GM12878 (cell line): ENCODE data around the gene MTX1. TPM values are rescaled to one million over a fixed set of nuclear protein-coding genes. Genes with fewer than 3 reads are reported as not detected.

ENCODE experiments used
- BCL11A ChIP-seq: IDR thresholded peaks from 2 replicates; pipeline ENCODE4 v1.6.1; 2011; ENCODE audit warnings: low read depth, low read length
- BCL3 ChIP-seq: IDR thresholded peaks from 2 replicates; pipeline ENCODE4 v1.6.1; 2011; ENCODE audit warnings: borderline replicate concordance, low read depth, mild to moderate bottlenecking, moderate library complexity, low read length; ENCODE audit not compliant: insufficient read depth, poor library complexity, severe bottlenecking
- BCLAF1 ChIP-seq: fragments of 450-650 bp; IDR thresholded peaks from 2 replicates; pipeline ENCODE4 v1.6.1; 2017; ENCODE audit warnings: antibody characterized with exemption, mild to moderate bottlenecking, moderate library complexity
- CBX3 ChIP-seq: fragments of 200-600 bp; sonication (generic); IDR thresholded peaks from 2 replicates; pipeline ENCODE4 v1.6.1; 2016; ENCODE audit warnings: low read depth, borderline replicate concordance
- NRF1 ChIP-seq: conservative IDR thresholded peaks from 2 replicates; pipeline ENCODE4 v1.6.1; 2011; ENCODE audit warnings: mild to moderate bottlenecking, low read depth, low read length, improper control_type of control experiment
- ZNF217 ChIP-seq: fragments of 450-650 bp; IDR thresholded peaks from 2 replicates; pipeline ENCODE4 v1.6.1; 2017; ENCODE audit warnings: antibody characterized with exemption, mild to moderate bottlenecking
- polyA plus RNA-seq, 11 experiments: library from polyadenylated mRNA; depleted of rRNA in 4 of 11; unstranded in 6 of 11; stranded (reverse) in 5 of 11; fragments of >200 nt; fragmentation: Nextera tagmentation in 4 of 11; fragmentation: Illumina TruSeq in 1 of 11; extraction: Ambion mirVana in 4 of 11; extraction: Trizol in 1 of 11; gene quantifications; 1 replicate in 1 of 11; 2 replicates in 10 of 11; pipeline versions ENCODE4 v1.2.1 to v1.2.3, GENCODE V29; 2011 to 2016; ENCODE audit warnings: inconsistent platforms in 2 of 11, missing spikeins in 2 of 11, low read depth in 1 of 11
- total RNA-seq, 4 experiments: library from RNA; depleted of rRNA in 3 of 4; stranded (reverse); fragments of >200 nt in 3 of 4; fragmentation: Illumina TruSeq in 1 of 4; extraction: Trizol in 1 of 4; gene quantifications; 2 replicates each; pipeline versions ENCODE4 v1.2.1 to v1.2.3, GENCODE V29; 2013 to 2021
- TF ChIP-seq, protein P1 (sequence below): fragments of 450-650 bp; IDR thresholded peaks from 2 replicates; pipeline ENCODE4 v1.6.1; 2017; ENCODE audit warnings: mild to moderate bottlenecking, low read depth, inconsistent platforms; ENCODE audit not compliant: poor library complexity, severe bottlenecking
- TF ChIP-seq, protein P2 (sequence below): fragments of 450-650 bp; conservative IDR thresholded peaks from 2 replicates; pipeline ENCODE4 v1.6.1; 2017; ENCODE audit warnings: mild to moderate bottlenecking, moderate library complexity

MTX1 gene
- total and polyA plus RNA-seq, 10 of the 15 experiments (the other 5 are each of a cell fraction or from before 2014, with no cell fraction given): 15.8 to 92.0 (median 49.1) TPM

DNA sequence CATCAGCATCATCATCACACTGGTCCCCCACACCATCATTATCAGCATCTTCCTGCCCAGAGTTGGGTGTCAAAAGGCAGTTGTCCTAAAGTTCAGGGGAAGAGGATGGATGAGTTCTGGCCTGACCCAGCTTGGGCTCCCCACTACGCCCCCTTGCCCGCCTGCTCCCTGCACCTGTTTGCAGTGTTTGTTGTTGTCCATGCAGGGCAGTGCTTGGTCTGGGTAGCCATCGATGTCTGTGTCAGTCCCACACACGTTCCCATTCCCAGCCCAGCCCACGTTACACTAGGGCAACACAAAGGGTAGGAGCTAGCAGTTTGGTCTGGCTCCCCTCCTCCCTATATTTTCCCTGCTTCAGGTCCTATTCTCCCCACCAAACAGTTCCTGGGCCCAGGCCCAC lies 7.6 kb upstream of the MTX1 start (continued):
- TF ChIP-seq, protein P1, sequence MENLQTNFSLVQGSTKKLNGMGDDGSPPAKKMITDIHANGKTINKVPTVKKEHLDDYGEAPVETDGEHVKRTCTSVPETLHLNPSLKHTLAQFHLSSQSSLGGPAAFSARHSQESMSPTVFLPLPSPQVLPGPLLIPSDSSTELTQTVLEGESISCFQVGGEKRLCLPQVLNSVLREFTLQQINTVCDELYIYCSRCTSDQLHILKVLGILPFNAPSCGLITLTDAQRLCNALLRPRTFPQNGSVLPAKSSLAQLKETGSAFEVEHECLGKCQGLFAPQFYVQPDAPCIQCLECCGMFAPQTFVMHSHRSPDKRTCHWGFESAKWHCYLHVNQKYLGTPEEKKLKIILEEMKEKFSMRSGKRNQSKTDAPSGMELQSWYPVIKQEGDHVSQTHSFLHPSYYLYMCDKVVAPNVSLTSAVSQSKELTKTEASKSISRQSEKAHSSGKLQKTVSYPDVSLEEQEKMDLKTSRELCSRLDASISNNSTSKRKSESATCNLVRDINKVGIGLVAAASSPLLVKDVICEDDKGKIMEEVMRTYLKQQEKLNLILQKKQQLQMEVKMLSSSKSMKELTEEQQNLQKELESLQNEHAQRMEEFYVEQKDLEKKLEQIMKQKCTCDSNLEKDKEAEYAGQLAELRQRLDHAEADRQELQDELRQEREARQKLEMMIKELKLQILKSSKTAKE: no peak
- TF ChIP-seq, protein P2, sequence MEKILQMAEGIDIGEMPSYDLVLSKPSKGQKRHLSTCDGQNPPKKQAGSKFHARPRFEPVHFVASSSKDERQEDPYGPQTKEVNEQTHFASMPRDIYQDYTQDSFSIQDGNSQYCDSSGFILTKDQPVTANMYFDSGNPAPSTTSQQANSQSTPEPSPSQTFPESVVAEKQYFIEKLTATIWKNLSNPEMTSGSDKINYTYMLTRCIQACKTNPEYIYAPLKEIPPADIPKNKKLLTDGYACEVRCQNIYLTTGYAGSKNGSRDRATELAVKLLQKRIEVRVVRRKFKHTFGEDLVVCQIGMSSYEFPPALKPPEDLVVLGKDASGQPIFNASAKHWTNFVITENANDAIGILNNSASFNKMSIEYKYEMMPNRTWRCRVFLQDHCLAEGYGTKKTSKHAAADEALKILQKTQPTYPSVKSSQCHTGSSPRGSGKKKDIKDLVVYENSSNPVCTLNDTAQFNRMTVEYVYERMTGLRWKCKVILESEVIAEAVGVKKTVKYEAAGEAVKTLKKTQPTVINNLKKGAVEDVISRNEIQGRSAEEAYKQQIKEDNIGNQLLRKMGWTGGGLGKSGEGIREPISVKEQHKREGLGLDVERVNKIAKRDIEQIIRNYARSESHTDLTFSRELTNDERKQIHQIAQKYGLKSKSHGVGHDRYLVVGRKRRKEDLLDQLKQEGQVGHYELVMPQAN: no peak
- TF ChIP-seq BCLAF1 (no peak), BCL3 (no peak), BCL11A (no peak), NRF1 (no peak), ZNF217 (no peak), CBX3 (no peak)
- TF ChIP-seq, all 136 proteins: peak for 0
